SH-SY5Y (cell line): ENCODE results near the gene GADD45A.

Experiments used
- GATA2 ChIP-seq: IDR thresholded peaks from 2 replicates; pipeline ENCODE4 v1.6.1; 2011; ENCODE audit warnings: mild to moderate bottlenecking, low read depth, low read length
- GATA3 ChIP-seq: IDR thresholded peaks from 2 replicates; pipeline ENCODE4 v1.6.1; 2011; ENCODE audit warnings: low read depth, mild to moderate bottlenecking, low read length, moderate library complexity

Gene GADD45A

GRCh38 chr1:67680486-67680885 lies 4.5 kb upstream of the GADD45A start:
- no peak for TF ChIP-seq GATA3
- TF ChIP-seq GATA2 = no peak

- no peak for TF ChIP-seq GATA3
- TF ChIP-seq GATA2 = no peak
These were observed 2.3 kb upstream of the GADD45A start for GRCh38 chr1:67682659-67683197.

- no peak for TF ChIP-seq GATA3
- TF ChIP-seq GATA2 = no peak
These were observed 1.7 kb upstream of the GADD45A start for GRCh38 chr1:67683316-67683715.

GRCh38 chr1:67683766-67684525 lies 1.1 kb upstream of the GADD45A start:
- TF ChIP-seq GATA3 = no peak
- TF ChIP-seq GATA2 = no peak

- TF ChIP-seq GATA3 (no peak), GATA2 (no peak)
These were observed 405 bp upstream of the GADD45A start for GRCh38 chr1:67684526-67685066.

GRCh38 chr1:67685558-67686266 lies 711 bp downstream of the GADD45A start:
- TF ChIP-seq GATA3 (no peak), GATA2 (no peak)

GRCh38 chr1:67686267-67687197 lies 1.5 kb downstream of the GADD45A start:
- TF ChIP-seq GATA3 (no peak), GATA2 (peak; percentile 81)

- TF ChIP-seq GATA3 (no peak), GATA2 (no peak)
These were observed 2.2 kb downstream of the GADD45A start for GRCh38 chr1:67687198-67687545.

GRCh38 chr1:67687649-67688048 lies 2.6 kb downstream of the GADD45A start:
- TF ChIP-seq GATA2 = no peak
- no peak for TF ChIP-seq GATA3

GRCh38 chr1:67688526-67689219 lies 3.7 kb downstream of the GADD45A start:
- TF ChIP-seq GATA2 = no peak
- TF ChIP-seq GATA3 = no peak

- TF ChIP-seq GATA3 = no peak
- TF ChIP-seq GATA2 = no peak
These were observed 4.4 kb downstream of the GADD45A start for GRCh38 chr1:67689267-67690017.

GRCh38 chr1:67690018-67690363 lies 5.0 kb downstream of the GADD45A start:
- TF ChIP-seq GATA2 = no peak
- TF ChIP-seq GATA3 = no peak

GRCh38 chr1:67690411-67690810 lies 5.4 kb downstream of the GADD45A start:
- TF ChIP-seq GATA3 = no peak
- no peak for TF ChIP-seq GATA2

GRCh38 chr1:67691712-67692111 lies 6.7 kb downstream of the GADD45A start:
- no peak for TF ChIP-seq GATA3
- no peak for TF ChIP-seq GATA2
